ENCODE measurements around the gene LOXL1. TPM values are rescaled to one million over a fixed set of nuclear protein-coding genes. Genes with fewer than 3 reads are reported as not detected.
"Not testable (repeated sequence)": the region's sequence is repeated elsewhere in the genome, so short reads cannot be mapped to it uniquely, and the experiment has no call there.

Gene LOXL1
- polyA plus RNA-seq, 5 donors = 123 to 201 (median 139) TPM

- DNase-seq = no peak
These were observed 26.1 kb downstream of the LOXL1 start for GRCh38 chr15:73952171-73952912.

GRCh38 chr15:73952913-73953750 lies 26.9 kb downstream of the LOXL1 start:
- no peak for DNase-seq

GRCh38 chr15:73954188-73955145 lies 28.2 kb downstream of the LOXL1 start:
- no peak for DNase-seq

GRCh38 chr15:73955326-73955725 lies 29.1 kb downstream of the LOXL1 start:
- DNase-seq = no peak

- no peak for DNase-seq
These were observed 29.8 kb downstream of the LOXL1 start for GRCh38 chr15:73955861-73956742.

- no peak for DNase-seq
These were observed 30.5 kb downstream of the LOXL1 start for GRCh38 chr15:73956743-73957135.

- DNase-seq = no peak
These were observed 31.0 kb downstream of the LOXL1 start for GRCh38 chr15:73957276-73957675.

- no peak for DNase-seq
These were observed 31.5 kb downstream of the LOXL1 start for GRCh38 chr15:73957785-73958184.

GRCh38 chr15:73959012-73959581 lies 32.8 kb downstream of the LOXL1 start:
- no peak for DNase-seq

- DNase-seq = no peak
These were observed 33.5 kb downstream of the LOXL1 start for GRCh38 chr15:73959801-73960200.

- DNase-seq = not testable (repeated sequence)
These were observed 34.3 kb downstream of the LOXL1 start for GRCh38 chr15:73960472-73961070.

- DNase-seq = peak; percentile 31 to 60
These were observed 36.2 kb downstream of the LOXL1 start for GRCh38 chr15:73962433-73962832.

GRCh38 chr15:73964736-73965093 lies 38.5 kb downstream of the LOXL1 start:
- peak; percentile 47 to 64 for DNase-seq

- DNase-seq = no peak
These were observed 39.0 kb downstream of the LOXL1 start for GRCh38 chr15:73965094-73965757.

GRCh38 chr15:73965758-73966113 lies 39.5 kb downstream of the LOXL1 start:
- DNase-seq = no peak

GRCh38 chr15:73968461-73968860 lies 42.2 kb downstream of the LOXL1 start:
- no peak for DNase-seq

GRCh38 chr15:73969151-73969759 lies 43.0 kb downstream of the LOXL1 start:
- no peak for DNase-seq

- DNase-seq = peak; percentile 83 to 86
These were observed 46.9 kb downstream of the LOXL1 start for GRCh38 chr15:73972984-73973682.

All from right lung (tissue), 5 donors.